A673 (cell line): ENCODE results near the gene CYBB. TPM values are rescaled to one million over a fixed set of nuclear protein-coding genes. Genes with fewer than 3 reads are reported as not detected.

Experiments used
- BruUV-seq: library from RNA; stranded (reverse); fragments of 400-500 nt; replicated peaks from 2 replicates; lab custom pipeline; 2021; lab: Mats Ljungman, UMichigan
- CTCF ChIA-PET: fragments of 300-600 bp; sonication (Branson Sonifier 250); formaldehyde crosslinking; loops from one replicate; lab custom pipeline; 2022; ENCODE audit warnings: antibody characterized with exemption; lab: Charles Lee
- POLR2A ChIA-PET: fragments of 300-600 bp; sonication (Branson Sonifier 250); formaldehyde crosslinking; loops from one replicate; lab custom pipeline; 2022; ENCODE audit warnings: antibody characterized with exemption; ENCODE audit not compliant: low non-redundant PET; lab: Charles Lee
- DNase-seq: peaks from one replicate; pipeline ENCODE4 v3.0.0-alpha.2; 2015; ENCODE audit warnings: low spot score
- H3K27ac ChIP-seq: fragments of 200-600 bp; sonication (generic); 2 replicates; pipeline ENCODE4 v1.5.1; 2016; ENCODE audit warnings: mixed run types, low read depth, mild to moderate bottlenecking, mixed read lengths, antibody characterized with exemption, low read length; ENCODE audit not compliant: poor library complexity, severe bottlenecking
- H3K27me3 ChIP-seq: fragments of 200-600 bp; sonication (generic); replicated peaks from 2 replicates; pipeline ENCODE4 v1.6.1; 2017; ENCODE audit warnings: mixed run types, low read depth, mild to moderate bottlenecking, mixed read lengths, antibody characterized with exemption, low read length; ENCODE audit not compliant: insufficient read depth, poor library complexity
- H3K36me3 ChIP-seq: fragments of 200-600 bp; sonication (generic); 2 replicates; pipeline ENCODE4 v1.6.1; 2016; ENCODE audit warnings: mixed run types, mild to moderate bottlenecking, mixed read lengths, antibody characterized with exemption, low read length; ENCODE audit not compliant: insufficient read depth, poor library complexity, severe bottlenecking
- H3K4me1 ChIP-seq: fragments of 200-600 bp; sonication (generic); 2 replicates; pipeline ENCODE4 v1.6.1; 2017; ENCODE audit warnings: mixed run types, mild to moderate bottlenecking, mixed read lengths, antibody characterized with exemption, low read length; ENCODE audit not compliant: insufficient read depth, poor library complexity, severe bottlenecking
- H3K4me3 ChIP-seq: fragments of 200-600 bp; sonication (generic); 2 replicates; pipeline ENCODE4 v1.5.1; 2016; ENCODE audit warnings: low read depth, mixed run types, mild to moderate bottlenecking, mixed read lengths, low read length; ENCODE audit not compliant: poor library complexity, severe bottlenecking
- H3K9me3 ChIP-seq: fragments of 200-600 bp; sonication (generic); 2 replicates; pipeline ENCODE4 v1.6.1; 2016; ENCODE audit warnings: mixed run types, low read depth, mild to moderate bottlenecking, mixed read lengths, antibody characterized with exemption, low read length; ENCODE audit not compliant: poor library complexity, severe bottlenecking
- EZH2 ChIP-seq: fragments of 200-600 bp; sonication (generic); IDR thresholded peaks from 2 replicates; pipeline ENCODE4 v1.6.1; 2017; ENCODE audit warnings: borderline replicate concordance, low read depth, mild to moderate bottlenecking, mixed read lengths, antibody characterized with exemption, low read length; ENCODE audit not compliant: poor library complexity, severe bottlenecking
- intact Hi-C: fragments of 100-400 bp; cut with micrococcal nuclease; formaldehyde crosslinking; loops from one replicate; pipeline ENCODE4 v1.10.0; 2022; ENCODE audit not compliant: unreplicated experiment
- total RNA-seq: library from RNA; stranded (reverse); gene quantifications from 2 replicates; pipeline ENCODE4 v1.2.3, GENCODE V29; 2021
- TF ChIP-seq, protein P1 (sequence below): fragments of 300-800, 200-600 bp; sonication (generic); conservative IDR thresholded peaks from 2 replicates; pipeline ENCODE4 v1.5.1; 2017; ENCODE audit warnings: low read depth, mild to moderate bottlenecking, antibody characterized with exemption, low read length, moderate library complexity, mixed read lengths

CYBB gene
- total RNA-seq, 1 experiment from 2014 or later: not detected

DNA sequence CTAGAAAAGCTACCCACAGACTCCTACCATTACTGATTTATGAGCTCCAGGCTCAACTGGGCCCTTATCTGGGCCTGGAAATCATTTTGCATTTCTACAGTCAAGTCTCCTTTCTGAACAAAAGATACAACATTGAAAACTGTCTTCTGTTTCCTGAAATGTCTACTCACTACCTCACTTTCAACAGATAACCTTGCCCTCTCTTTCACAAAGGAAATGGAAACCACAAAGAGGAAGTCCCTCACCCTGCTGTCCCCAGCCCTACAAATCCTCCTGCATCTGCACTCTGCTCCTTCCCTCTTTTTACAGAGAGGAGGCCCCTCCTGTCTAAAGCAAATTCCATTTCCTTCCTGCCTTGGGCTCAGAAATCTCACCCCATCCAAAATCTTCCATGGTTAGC is 24.8 kb upstream of the CYBB start:
- Histone ChIP-seq H3K36me3 (no peaks in the 10 kb centered on the region), H3K4me3 (no peak overlapping the region), H3K9me3 (no peaks in the 10 kb centered on the region), H3K4me1 (no peaks in the 10 kb centered on the region), H3K27ac (no peak overlapping the region), H3K27me3 (no peaks in the 10 kb centered on the region)
- CTCF ChIA-PET: no interaction called here
- no TSS peak for BruUV-seq
- POLR2A ChIA-PET: no interaction called here
- no peak for TF ChIP-seq EZH2
- TF ChIP-seq, protein P1, sequence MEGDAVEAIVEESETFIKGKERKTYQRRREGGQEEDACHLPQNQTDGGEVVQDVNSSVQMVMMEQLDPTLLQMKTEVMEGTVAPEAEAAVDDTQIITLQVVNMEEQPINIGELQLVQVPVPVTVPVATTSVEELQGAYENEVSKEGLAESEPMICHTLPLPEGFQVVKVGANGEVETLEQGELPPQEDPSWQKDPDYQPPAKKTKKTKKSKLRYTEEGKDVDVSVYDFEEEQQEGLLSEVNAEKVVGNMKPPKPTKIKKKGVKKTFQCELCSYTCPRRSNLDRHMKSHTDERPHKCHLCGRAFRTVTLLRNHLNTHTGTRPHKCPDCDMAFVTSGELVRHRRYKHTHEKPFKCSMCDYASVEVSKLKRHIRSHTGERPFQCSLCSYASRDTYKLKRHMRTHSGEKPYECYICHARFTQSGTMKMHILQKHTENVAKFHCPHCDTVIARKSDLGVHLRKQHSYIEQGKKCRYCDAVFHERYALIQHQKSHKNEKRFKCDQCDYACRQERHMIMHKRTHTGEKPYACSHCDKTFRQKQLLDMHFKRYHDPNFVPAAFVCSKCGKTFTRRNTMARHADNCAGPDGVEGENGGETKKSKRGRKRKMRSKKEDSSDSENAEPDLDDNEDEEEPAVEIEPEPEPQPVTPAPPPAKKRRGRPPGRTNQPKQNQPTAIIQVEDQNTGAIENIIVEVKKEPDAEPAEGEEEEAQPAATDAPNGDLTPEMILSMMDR: no peak
- DNase-seq: no peak
- intact Hi-C loops: no loop called here

DNA sequence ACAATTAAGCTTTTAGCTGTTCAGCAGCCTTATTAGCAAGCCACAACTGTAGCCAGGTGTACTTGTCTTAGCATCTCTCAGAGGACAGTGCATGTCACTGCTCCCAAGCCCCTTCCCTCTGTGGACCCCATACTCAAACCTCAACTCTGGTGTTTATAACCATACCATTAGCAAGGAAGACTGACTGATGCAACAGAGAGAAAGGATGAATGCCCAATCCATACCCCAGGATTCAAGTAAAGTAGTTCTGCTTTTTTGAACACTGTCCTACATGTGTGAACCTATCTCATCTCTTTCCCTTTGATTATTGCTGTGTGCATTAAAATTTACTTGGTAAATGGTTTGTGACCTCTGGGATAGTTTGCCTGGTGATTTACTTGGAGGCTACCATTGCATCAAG is 22.8 kb upstream of the CYBB start:
- H3K4me3 ChIP-seq: no peak overlapping the region
- H3K27me3 ChIP-seq: no peaks in the 10 kb centered on the region
- no peaks in the 10 kb centered on the region for H3K4me1 ChIP-seq
- TF ChIP-seq, protein P1: no peak
- TF ChIP-seq EZH2: no peak
- H3K27ac ChIP-seq: no peak overlapping the region
- CTCF ChIA-PET: no interaction called here
- no TSS peak for BruUV-seq
- DNase-seq: no peak
- H3K36me3 ChIP-seq: no peaks in the 10 kb centered on the region
- POLR2A ChIA-PET: no interaction called here
- no peaks in the 10 kb centered on the region for H3K9me3 ChIP-seq
- intact Hi-C loops: no loop called here

DNA sequence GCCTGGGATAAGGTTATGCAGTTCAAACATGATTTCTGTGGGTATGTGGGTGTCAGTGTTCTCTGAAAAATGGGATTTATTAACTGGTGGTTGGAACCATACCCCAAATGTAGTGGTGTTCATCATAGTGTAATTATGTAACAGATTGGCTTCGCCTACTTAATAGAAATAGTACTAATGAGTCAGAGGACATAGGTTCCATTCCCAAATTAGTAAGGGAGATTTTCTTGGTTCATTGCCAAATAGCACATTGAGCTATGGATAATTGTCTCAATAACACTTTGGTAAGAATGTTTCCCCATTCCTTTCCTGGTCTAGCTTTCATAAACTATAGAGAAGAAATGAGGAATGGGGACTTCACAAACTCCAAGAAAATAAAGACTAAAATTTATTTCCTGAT is 20.5 kb upstream of the CYBB start:
- H3K4me3 ChIP-seq: no peak overlapping the region
- H3K27me3 ChIP-seq: no peaks in the 10 kb centered on the region
- BruUV-seq: no TSS peak
- H3K36me3 ChIP-seq: no peaks in the 10 kb centered on the region
- DNase-seq: no peak
- TF ChIP-seq EZH2: no peak
- TF ChIP-seq, protein P1: no peak
- no peaks in the 10 kb centered on the region for H3K9me3 ChIP-seq
- intact Hi-C loops: no loop called here
- no peak overlapping the region for H3K27ac ChIP-seq
- ChIA-PET POLR2A (no interaction called here), CTCF (no interaction called here)
- H3K4me1 ChIP-seq: no peaks in the 10 kb centered on the region
